B cell (primary cell): ENCODE measurements around the gene THADA. TPM values are rescaled to one million over a fixed set of nuclear protein-coding genes. Genes with fewer than 3 reads are reported as not detected.

Source experiments
- ATAC-seq: fragments of 200-7000 bp; cut with Tn5 transposase; one replicate; pipeline ENCODE4 v1.10.0; 2021; ENCODE audit warnings: low read depth, mild to moderate bottlenecking, moderate number of reproducible peaks, moderate library complexity
- CTCF ChIA-PET: fragments of 350-600 bp; sonication (Branson Sonifier 250); formaldehyde crosslinking; loops from one replicate; lab custom pipeline; 2021; ENCODE audit warnings: antibody characterized with exemption, inconsistent platforms; lab: Charles Lee
- POLR2A ChIA-PET: fragments of 350-600 bp; sonication (Branson Sonifier 250); formaldehyde crosslinking; loops from one replicate; lab custom pipeline; 2021; ENCODE audit warnings: antibody characterized with exemption; lab: Charles Lee
- DNase-seq: peaks from one replicate; pipeline ENCODE4 v3.0.0; 2013
- H2AFZ ChIP-seq: 2 replicates; pipeline ENCODE4 v1.6.1; 2012; ENCODE audit warnings: mild to moderate bottlenecking, low read depth, low read length; ENCODE audit not compliant: insufficient read depth, poor library complexity, severe bottlenecking
- H3K27ac ChIP-seq, 2 donors: 1 replicate in 1 of 2; 2 replicates in 1 of 2; pipeline ENCODE4 v1.5.1; 2012 to 2013; ENCODE audit warnings: low read length in 2 of 2, mild to moderate bottlenecking in 2 of 2, moderate library complexity in 1 of 2
- H3K27me3 ChIP-seq, 4 experiments: fragments of 200-600 bp in 1 of 4; sonication (generic) in 1 of 4; replicated peaks in 1 of 4; 1 replicate in 2 of 4; 2 replicates in 2 of 4; pipeline versions ENCODE4 v1.6.1 to v1.7.0; 2013 to 2016; ENCODE audit warnings: low read length in 3 of 4, mild to moderate bottlenecking in 2 of 4, mixed read lengths in 1 of 4, moderate library complexity in 1 of 4; ENCODE audit not compliant: insufficient read depth in 4 of 4, control insufficient read depth in 3 of 4; ENCODE audit errors: control extremely low read depth in 1 of 4
- H3K36me3 ChIP-seq, 2 experiments: replicated peaks in 1 of 2; 1 replicate in 1 of 2; 2 replicates in 1 of 2; pipeline versions ENCODE4 v1.6.1 to v1.7.1; 2013; ENCODE audit warnings: low read length in 1 of 2; ENCODE audit not compliant: insufficient read depth in 2 of 2, control insufficient read depth in 1 of 2; ENCODE audit errors: control extremely low read depth in 1 of 2, extremely low read depth in 1 of 2
- H3K4me1 ChIP-seq, 2 donors: fragments of 200-600 bp in 1 of 2; sonication (generic) in 1 of 2; 1 replicate in 1 of 2; 2 replicates in 1 of 2; pipeline versions ENCODE4 v1.5.1 to v1.6.1; 2013 to 2017; ENCODE audit warnings: low read length in 2 of 2; ENCODE audit not compliant: control insufficient read depth in 2 of 2, insufficient read depth in 2 of 2
- H3K4me2 ChIP-seq: replicated peaks from 2 replicates; pipeline ENCODE3; 2012; ENCODE audit warnings: mild to moderate bottlenecking, low read depth, low read length; ENCODE audit not compliant: poor library complexity, severe bottlenecking
- H3K4me3 ChIP-seq, 5 experiments: fragments of 200-600 bp in 1 of 5; sonication (generic) in 1 of 5; 1 replicate in 3 of 5; 2 replicates in 2 of 5; pipeline versions ENCODE4 v1.5.1 to v1.7.0; 2011 to 2016; ENCODE audit warnings: low read length in 4 of 5, mild to moderate bottlenecking in 4 of 5, low read depth in 2 of 5, control low read depth in 1 of 5, moderate library complexity in 1 of 5; ENCODE audit not compliant: insufficient read depth in 1 of 5; ENCODE audit errors: control extremely low read depth in 1 of 5, extremely low read depth in 1 of 5
- H3K79me2 ChIP-seq: fragments of 200-600 bp; sonication (generic); one replicate; pipeline ENCODE4 v1.6.0; 2016; ENCODE audit warnings: low read length; ENCODE audit not compliant: control insufficient read depth, insufficient read depth
- H3K9ac ChIP-seq: fragments of 200-600 bp; sonication (generic); 2 replicates; pipeline ENCODE4 v1.6.1; 2017; ENCODE audit warnings: mild to moderate bottlenecking, low read length, moderate library complexity
- H3K9me3 ChIP-seq, 3 donors: one replicate each; pipeline versions ENCODE4 v1.6.1 to v1.7.1; 2013; ENCODE audit warnings: low read length in 2 of 3; ENCODE audit not compliant: control insufficient read depth in 2 of 3, insufficient read depth in 1 of 3; ENCODE audit errors: control extremely low read depth in 1 of 3
- H4K20me1 ChIP-seq: 2 replicates; pipeline ENCODE4 v1.6.0; 2012; ENCODE audit warnings: mild to moderate bottlenecking, low read length; ENCODE audit not compliant: insufficient read depth, control insufficient read depth, poor library complexity, severe bottlenecking
- H3K27ac Mint-ChIP-seq: one replicate; pipeline ENCODE4 v1.8.0; 2021; ENCODE audit warnings: mixed read lengths
- H3K27me3 Mint-ChIP-seq: one replicate; pipeline ENCODE4 v1.8.0; 2021; ENCODE audit warnings: mixed read lengths
- H3K4me1 Mint-ChIP-seq: one replicate; pipeline ENCODE4 v1.8.0; 2021; ENCODE audit warnings: mixed read lengths
- H3K4me3 Mint-ChIP-seq: one replicate; pipeline ENCODE4 v1.8.0; 2021; ENCODE audit warnings: mixed read lengths
- H3K9me3 Mint-ChIP-seq: one replicate; pipeline ENCODE4 v1.8.0; 2022; ENCODE audit warnings: mixed read lengths; ENCODE audit not compliant: insufficient read depth
- CTCF ChIP-seq: fragments of 200-600 bp; IDR thresholded peaks from one replicate; pipeline ENCODE4 v1.8.0; 2022; ENCODE audit warnings: antibody characterized with exemption, mild to moderate bottlenecking
- EZH2 ChIP-seq: IDR thresholded peaks from 2 replicates; pipeline ENCODE4 v1.6.1; 2012; ENCODE audit warnings: borderline replicate concordance, low read depth, mild to moderate bottlenecking, moderate library complexity, low read length; ENCODE audit not compliant: insufficient read depth, poor library complexity, severe bottlenecking
- WGBS: methylation state at CpG from one replicate; pipeline ENCODE4 v1.1.5; 2013; ENCODE audit warnings: missing lambda C conversion rate; ENCODE audit not compliant: insufficient coverage; 5-methylcytosine and 5-hydroxymethylcytosine counted together
- intact Hi-C: fragments of 100-400 bp; cut with micrococcal nuclease; formaldehyde crosslinking; loops from one replicate; pipeline ENCODE4 v1.10.0; 2022
- polyA plus RNA-seq: library from polyadenylated mRNA; depleted of rRNA; stranded (reverse); fragments of >200 nt; gene quantifications from 2 replicates; pipeline ENCODE4 v1.2.3, GENCODE V29; 2012
- total RNA-seq, 2 donors: library from RNA; stranded (reverse); fragments of 120-200 nt in 1 of 2; gene quantifications; 1 replicate in 1 of 2; 2 replicates in 1 of 2; pipeline versions ENCODE4 v1.2.3 to v1.2.4, GENCODE V29; 2013 to 2022

Gene THADA
- total and polyA plus RNA-seq, 2 donors (not counting 1 experiment from before 2014, with no cell fraction given), result 17.6 to 48.5 TPM

GRCh38 chr2:43292851-43293743 lies 302.7 kb downstream of the THADA start:
- ChIA-PET CTCF (interaction anchor here (0.8 kb wide), 1 partner anchor 65 kb away, joined by 3 read pairs; no protein-coding TSS in a partner anchor), POLR2A (no interaction called here)
- H2AFZ ChIP-seq, result no peak overlapping the region
- H3K27me3 ChIP-seq, result no peaks in the 10 kb centered on the region
- H3K9me3 ChIP-seq, result peaks cover 0 to 2% (median 0%) of the 10 kb centered on the region in 3 donors
- H3K4me2 ChIP-seq, result no peak overlapping the region
- ATAC-seq (no peak), DNase-seq (no peak)
- no peaks in the 10 kb centered on the region for H3K4me1 ChIP-seq
- H4K20me1 ChIP-seq, result no peaks in the 10 kb centered on the region
- H3K36me3 ChIP-seq, result peaks cover 0 to 26% of the 10 kb centered on the region in 2 experiments
- no peak overlapping the region for H3K9ac ChIP-seq
- no peaks in the 10 kb centered on the region for H3K9me3 Mint-ChIP-seq
- H3K27ac ChIP-seq, result no peak overlapping the region
- intact Hi-C loops, result no loop called here
- no peaks in the 10 kb centered on the region for H3K79me2 ChIP-seq
- no peaks in the 10 kb centered on the region for H3K27me3 Mint-ChIP-seq
- H3K27ac Mint-ChIP-seq, result no peak overlapping the region
- TF ChIP-seq CTCF (no peak), EZH2 (no peak)
- no peak overlapping the region for H3K4me3 ChIP-seq
- 100% methylated on average over 7 of the region's 11 CpGs for WGBS
- H3K4me3 Mint-ChIP-seq, result no peak overlapping the region
- peaks cover 8% of the 10 kb centered on the region for H3K4me1 Mint-ChIP-seq

GRCh38 chr2:43292297-43292696 lies 303.5 kb downstream of the THADA start:
- Histone ChIP-seq H3K9me3 (peaks cover 0 to 4% (median 0%) of the 10 kb centered on the region in 3 donors), H3K79me2 (no peaks in the 10 kb centered on the region), H3K4me3 (no peak overlapping the region), H3K4me1 (no peaks in the 10 kb centered on the region), H3K36me3 (peaks cover 0 to 34% of the 10 kb centered on the region in 2 experiments), H3K27me3 (no peaks in the 10 kb centered on the region), H3K27ac (no peak overlapping the region), H4K20me1 (no peaks in the 10 kb centered on the region), H2AFZ (no peak overlapping the region), H3K9ac (no peak overlapping the region), H3K4me2 (no peak overlapping the region)
- CTCF ChIA-PET, result no interaction called here
- H3K4me1 Mint-ChIP-seq, result peaks cover 8% of the 10 kb centered on the region
- no peak for TF ChIP-seq EZH2
- no peak overlapping the region for H3K27ac Mint-ChIP-seq
- no peaks in the 10 kb centered on the region for H3K27me3 Mint-ChIP-seq
- intact Hi-C loops, result no loop called here
- no peak for ATAC-seq
- POLR2A ChIA-PET, result no interaction called here
- no peak overlapping the region for H3K4me3 Mint-ChIP-seq
- no CpG with 5 or more reads among the region's 1 CpG for WGBS
- DNase-seq, result no peak
- no peaks in the 10 kb centered on the region for H3K9me3 Mint-ChIP-seq
